SJSA1 (cell line): ENCODE measurements around the gene KCNJ16. TPM values are rescaled to one million over a fixed set of nuclear protein-coding genes. Genes with fewer than 3 reads are reported as not detected.
A peak's percentile ranks its signal among the peaks of the same experiment; 100 is the strongest.
"Not testable (repeated sequence)": the region's sequence is repeated elsewhere in the genome, so short reads cannot be mapped to it uniquely, and the experiment has no call there.

Experiments
- DNase-seq, 2 experiments: peaks; one replicate each; pipeline ENCODE4 v3.0.0-alpha.2; 2015 to 2020; ENCODE audit warnings: low spot score in 2 of 2, low read depth in 1 of 2
- H3K27ac ChIP-seq: fragments of 250-450 bp; sonication (Bioruptor Pico); 2 replicates; pipeline ENCODE4 v1.5.1; 2020; ENCODE audit warnings: mild to moderate bottlenecking, moderate library complexity
- H3K27me3 ChIP-seq: fragments of 250-450 bp; sonication (Bioruptor Pico); replicated peaks from 2 replicates; pipeline ENCODE4 v1.5.1; 2020; ENCODE audit warnings: mild to moderate bottlenecking, moderate library complexity
- H3K36me3 ChIP-seq: fragments of 250-450 bp; sonication (Bioruptor Pico); 2 replicates; pipeline ENCODE4 v1.5.1; 2020; ENCODE audit warnings: mild to moderate bottlenecking
- H3K4me1 ChIP-seq: fragments of 250-450 bp; sonication (Bioruptor Pico); replicated peaks from 2 replicates; pipeline ENCODE4 v1.6.1; 2021; ENCODE audit warnings: mild to moderate bottlenecking
- H3K4me3 ChIP-seq: fragments of 250-450 bp; sonication (Bioruptor Pico); 2 replicates; pipeline ENCODE4 v1.5.1; 2020; ENCODE audit warnings: mild to moderate bottlenecking
- H3K9me3 ChIP-seq: fragments of 250-450 bp; sonication (Bioruptor Pico); replicated peaks from 2 replicates; pipeline ENCODE4 v1.5.1; 2020; ENCODE audit warnings: mild to moderate bottlenecking
- total RNA-seq: library from RNA; depleted of rRNA; stranded (reverse); fragments of >200 nt; shearing (Covaris generic); gene quantifications from 2 replicates; pipeline ENCODE4 v1.2.3, GENCODE V29; 2014; rRNA removed

Gene KCNJ16
- total RNA-seq, result not detected in 2 replicates

- Histone ChIP-seq H3K36me3 (no peaks in the 10 kb centered on the region), H3K4me1 (no peaks in the 10 kb centered on the region), H3K27me3 (no peaks in the 10 kb centered on the region), H3K9me3 (0 out of 2 replicates have a peak, but pooled peaks cover 3% of the 10 kb centered on the region), H3K27ac (no peak within 1 kb of the TSS), H3K4me3 (no peak within 1 kb of the TSS)
- no peak for DNase-seq
Observed at GRCh38 chr17:70074956-70075355, at the start of gene KCNJ16. Gene KCNJ16 (plus strand): TSS chr17:70075225. CDS start chr17:70132088, 56,863 bp downstream.

DNA sequence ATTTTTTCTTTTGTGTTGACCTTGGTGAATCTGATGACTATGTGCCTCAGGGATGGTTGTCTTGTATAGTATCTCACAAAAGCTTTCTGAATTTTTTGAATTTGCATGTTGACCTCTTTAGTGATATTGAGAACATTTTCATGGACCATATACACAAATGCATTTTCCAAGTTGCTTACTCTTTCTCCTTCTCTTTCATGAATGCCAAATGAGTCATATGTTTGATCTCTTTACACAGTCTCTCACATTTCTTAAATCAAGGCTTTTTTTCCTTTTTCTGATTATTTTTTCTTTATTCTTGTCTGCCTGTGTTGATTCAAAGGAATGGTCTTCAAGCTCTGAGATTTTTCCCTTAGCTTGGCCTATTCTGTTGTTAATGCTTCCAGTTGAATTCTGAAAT lies 46.6 kb upstream of the KCNJ16 start:
- peak in 1 of 2 experiments; percentile 15 for DNase-seq
- no peaks in the 10 kb centered on the region for H3K36me3 ChIP-seq
- H3K9me3 ChIP-seq, result no peaks in the 10 kb centered on the region
- no peak overlapping the region for H3K4me3 ChIP-seq
- H3K4me1 ChIP-seq, result peaks cover 3% of the 10 kb centered on the region; the same call in 1 of the 2 replicates
- H3K27ac ChIP-seq, result no peak overlapping the region
- H3K27me3 ChIP-seq, result no peaks in the 10 kb centered on the region

GRCh38 chr17:70028978-70029767 lies 45.9 kb upstream of the KCNJ16 start:
- Histone ChIP-seq H3K27me3 (no peaks in the 10 kb centered on the region), H3K9me3 (no peaks in the 10 kb centered on the region; the same call in 1 of the 2 replicates), H3K36me3 (no peaks in the 10 kb centered on the region), H3K4me1 (peaks cover 3% of the 10 kb centered on the region; the same call in 1 of the 2 replicates), H3K27ac (no peak overlapping the region), H3K4me3 (no peak overlapping the region)
- DNase-seq, result no peak

DNA sequence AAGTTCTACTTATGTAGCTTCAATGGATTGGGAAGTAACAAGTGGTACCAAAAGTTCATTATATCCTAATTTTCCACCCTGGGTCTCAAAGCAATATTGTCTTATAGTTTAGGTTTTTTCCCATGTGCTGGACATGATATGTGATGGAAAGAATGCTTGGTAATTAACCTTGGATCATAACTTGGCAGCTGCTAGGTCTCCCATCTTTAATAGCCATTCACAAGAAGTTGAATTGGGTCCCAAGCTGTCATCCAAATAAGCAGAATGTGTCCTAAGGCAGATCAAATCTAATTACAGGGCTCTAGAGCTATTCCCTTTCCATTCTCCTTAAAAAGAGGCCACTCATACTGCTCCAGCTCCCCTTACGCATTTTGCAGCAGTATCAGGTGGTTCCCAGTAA lies 44.7 kb upstream of the KCNJ16 start:
- no peaks in the 10 kb centered on the region for H3K36me3 ChIP-seq
- no peaks in the 10 kb centered on the region for H3K27me3 ChIP-seq
- peaks cover 3% of the 10 kb centered on the region; the same call in 1 of the 2 replicates for H3K4me1 ChIP-seq
- no peak for DNase-seq
- H3K27ac ChIP-seq, result no peak overlapping the region
- no peaks in the 10 kb centered on the region; the same call in 1 of the 2 replicates for H3K9me3 ChIP-seq
- no peak overlapping the region for H3K4me3 ChIP-seq

DNA sequence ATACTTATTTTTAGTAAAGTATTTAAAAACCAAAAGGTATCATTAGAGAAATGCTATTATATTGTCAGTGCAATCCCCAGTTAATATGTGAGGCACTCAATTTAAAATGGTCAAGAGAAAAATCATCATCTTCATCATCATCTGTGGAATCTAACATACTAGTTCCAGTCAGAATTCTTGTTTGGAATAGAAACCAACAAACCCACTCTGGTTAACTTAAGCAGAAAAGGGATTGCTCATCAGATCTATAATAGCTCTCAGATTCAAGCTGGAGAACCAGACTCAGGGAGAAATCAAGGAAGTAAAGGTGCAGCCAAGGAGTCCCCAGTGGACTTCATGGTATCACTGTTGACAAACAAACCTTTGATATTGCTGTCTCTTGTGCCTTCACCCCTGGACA lies 43.7 kb upstream of the KCNJ16 start:
- DNase-seq, result no peak
- H3K9me3 ChIP-seq, result no peaks in the 10 kb centered on the region; the same call in 1 of the 2 replicates
- H3K4me3 ChIP-seq, result no peak overlapping the region
- H3K36me3 ChIP-seq, result no peaks in the 10 kb centered on the region
- no peak overlapping the region for H3K27ac ChIP-seq
- H3K27me3 ChIP-seq, result no peaks in the 10 kb centered on the region
- H3K4me1 ChIP-seq, result peaks cover 3% of the 10 kb centered on the region; the same call in 1 of the 2 replicates

DNA sequence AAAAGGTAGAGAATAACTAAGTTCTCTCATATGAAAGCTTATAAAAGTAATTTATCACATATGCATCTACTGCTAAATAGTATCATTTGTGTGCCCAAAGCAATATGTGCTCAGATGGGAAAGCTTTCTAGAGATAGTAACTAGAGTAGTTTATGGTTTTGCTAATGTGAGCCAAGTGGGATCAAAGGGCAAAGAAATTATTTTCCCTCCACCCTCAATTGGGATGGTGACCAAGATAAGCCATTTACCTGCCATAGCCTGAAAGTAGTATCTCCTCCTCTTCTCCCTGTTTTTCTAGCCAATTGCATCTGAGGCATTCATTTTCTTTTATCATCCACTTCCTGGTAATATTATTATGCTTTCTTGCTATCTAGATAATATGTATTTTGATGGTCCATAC lies 41.9 kb upstream of the KCNJ16 start:
- H3K27me3 ChIP-seq, result no peaks in the 10 kb centered on the region
- peaks cover 3% of the 10 kb centered on the region; the same call in 1 of the 2 replicates for H3K4me1 ChIP-seq
- no peak for DNase-seq
- H3K36me3 ChIP-seq, result no peaks in the 10 kb centered on the region
- H3K4me3 ChIP-seq, result no peak overlapping the region
- H3K27ac ChIP-seq, result no peak overlapping the region
- H3K9me3 ChIP-seq, result no peaks in the 10 kb centered on the region; the same call in 1 of the 2 replicates

DNA sequence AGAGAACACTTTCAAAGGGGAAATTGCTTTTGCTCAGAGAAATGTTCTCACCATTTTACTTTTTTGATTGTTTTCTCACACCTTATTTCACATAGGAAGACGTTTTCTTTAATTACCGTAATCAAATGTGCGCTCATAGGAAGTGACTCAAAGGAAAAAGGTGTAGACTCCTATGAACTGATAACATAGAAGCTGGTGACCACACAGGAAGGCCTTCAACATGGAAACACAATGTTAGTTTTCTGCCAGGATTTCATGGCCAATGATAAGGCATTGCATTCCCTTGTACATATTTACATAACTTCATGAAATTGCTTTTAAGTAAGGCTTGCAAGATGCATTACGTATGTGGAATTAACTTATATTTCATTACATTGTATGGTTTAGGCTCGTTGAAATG lies 40.9 kb upstream of the KCNJ16 start:
- Histone ChIP-seq H3K27me3 (no peaks in the 10 kb centered on the region), H3K36me3 (no peaks in the 10 kb centered on the region), H3K4me1 (no peaks in the 10 kb centered on the region), H3K27ac (no peak overlapping the region), H3K9me3 (no peaks in the 10 kb centered on the region; the same call in 1 of the 2 replicates), H3K4me3 (no peak overlapping the region)
- no peak for DNase-seq

GRCh38 chr17:70037498-70037897 lies 37.5 kb upstream of the KCNJ16 start:
- Histone ChIP-seq H3K4me3 (no peak overlapping the region), H3K4me1 (no peaks in the 10 kb centered on the region), H3K36me3 (no peaks in the 10 kb centered on the region), H3K9me3 (no peaks in the 10 kb centered on the region; the same call in 1 of the 2 replicates), H3K27me3 (no peaks in the 10 kb centered on the region), H3K27ac (no peak overlapping the region)
- DNase-seq, result no peak

DNA sequence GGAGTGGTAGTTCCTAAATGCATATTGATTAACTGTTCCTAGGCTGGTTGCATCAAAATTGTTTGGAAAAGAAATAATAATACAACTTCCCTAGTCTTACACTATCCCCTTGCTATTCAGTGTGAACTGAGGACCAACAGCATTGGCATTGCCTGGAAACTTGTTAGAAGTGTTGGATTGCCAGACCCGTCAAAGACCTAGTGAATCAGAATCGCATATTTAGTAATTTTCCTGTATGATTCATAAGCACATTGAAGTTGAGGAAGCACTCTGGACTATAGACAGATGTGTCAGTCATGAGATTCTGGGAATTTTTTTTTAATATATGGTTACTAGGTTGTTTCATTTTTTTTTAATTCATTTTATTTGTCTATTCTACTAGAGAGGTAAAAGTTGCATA lies 34.7 kb upstream of the KCNJ16 start:
- no peak overlapping the region for H3K27ac ChIP-seq
- H3K4me3 ChIP-seq, result no peak overlapping the region
- no peaks in the 10 kb centered on the region for H3K36me3 ChIP-seq
- no peak for DNase-seq
- H3K27me3 ChIP-seq, result no peaks in the 10 kb centered on the region
- H3K4me1 ChIP-seq, result no peaks in the 10 kb centered on the region
- no peaks in the 10 kb centered on the region for H3K9me3 ChIP-seq

GRCh38 chr17:70041061-70041460 lies 34.0 kb upstream of the KCNJ16 start:
- Histone ChIP-seq H3K36me3 (no peaks in the 10 kb centered on the region), H3K9me3 (no peaks in the 10 kb centered on the region), H3K27me3 (no peaks in the 10 kb centered on the region), H3K4me3 (no peak overlapping the region), H3K4me1 (no peaks in the 10 kb centered on the region), H3K27ac (no peak overlapping the region)
- no peak for DNase-seq

DNA sequence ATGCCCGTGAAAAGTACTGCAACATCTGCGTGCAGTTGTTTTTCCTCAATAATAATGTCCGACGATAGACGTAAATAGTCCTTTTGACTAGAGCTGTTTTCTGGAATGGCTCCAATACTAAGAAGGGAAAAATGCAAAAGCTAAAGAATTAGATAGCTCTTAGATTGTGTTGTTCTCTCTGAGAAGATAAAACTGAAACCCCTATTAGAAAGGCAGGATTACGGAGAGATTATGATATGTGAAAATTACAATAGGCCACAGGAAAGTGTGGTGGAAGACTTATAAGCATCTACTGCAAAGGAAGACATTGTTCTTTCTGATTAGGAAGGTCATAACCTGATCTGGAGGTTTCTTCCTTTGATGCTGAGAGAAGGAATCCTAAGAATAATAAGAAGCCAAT lies 33.5 kb upstream of the KCNJ16 start:
- H3K27me3 ChIP-seq, result no peaks in the 10 kb centered on the region
- H3K27ac ChIP-seq, result no peak overlapping the region
- no peaks in the 10 kb centered on the region for H3K9me3 ChIP-seq
- H3K4me3 ChIP-seq, result no peak overlapping the region
- H3K4me1 ChIP-seq, result no peaks in the 10 kb centered on the region
- no peaks in the 10 kb centered on the region for H3K36me3 ChIP-seq
- no peak for DNase-seq

DNA sequence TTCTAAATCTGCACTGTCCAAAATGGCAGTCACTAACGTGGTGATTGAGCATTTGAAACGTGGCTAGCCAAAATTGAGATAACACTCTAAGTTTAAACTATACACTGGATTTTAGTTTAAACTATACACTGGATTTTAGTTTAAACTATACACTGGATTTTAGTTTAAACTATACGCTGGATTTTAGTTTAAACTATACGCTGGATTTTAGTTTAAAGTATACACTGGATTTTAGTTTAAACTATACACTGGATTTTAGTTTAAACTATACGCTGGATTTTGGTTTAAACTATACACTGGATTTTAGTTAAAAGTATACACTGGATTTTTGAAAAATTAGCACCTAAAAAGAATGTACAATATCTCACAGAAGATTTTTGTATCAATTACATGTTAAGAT lies 29.2 kb upstream of the KCNJ16 start:
- H3K27me3 ChIP-seq, result not testable (repeated sequence)

DNA sequence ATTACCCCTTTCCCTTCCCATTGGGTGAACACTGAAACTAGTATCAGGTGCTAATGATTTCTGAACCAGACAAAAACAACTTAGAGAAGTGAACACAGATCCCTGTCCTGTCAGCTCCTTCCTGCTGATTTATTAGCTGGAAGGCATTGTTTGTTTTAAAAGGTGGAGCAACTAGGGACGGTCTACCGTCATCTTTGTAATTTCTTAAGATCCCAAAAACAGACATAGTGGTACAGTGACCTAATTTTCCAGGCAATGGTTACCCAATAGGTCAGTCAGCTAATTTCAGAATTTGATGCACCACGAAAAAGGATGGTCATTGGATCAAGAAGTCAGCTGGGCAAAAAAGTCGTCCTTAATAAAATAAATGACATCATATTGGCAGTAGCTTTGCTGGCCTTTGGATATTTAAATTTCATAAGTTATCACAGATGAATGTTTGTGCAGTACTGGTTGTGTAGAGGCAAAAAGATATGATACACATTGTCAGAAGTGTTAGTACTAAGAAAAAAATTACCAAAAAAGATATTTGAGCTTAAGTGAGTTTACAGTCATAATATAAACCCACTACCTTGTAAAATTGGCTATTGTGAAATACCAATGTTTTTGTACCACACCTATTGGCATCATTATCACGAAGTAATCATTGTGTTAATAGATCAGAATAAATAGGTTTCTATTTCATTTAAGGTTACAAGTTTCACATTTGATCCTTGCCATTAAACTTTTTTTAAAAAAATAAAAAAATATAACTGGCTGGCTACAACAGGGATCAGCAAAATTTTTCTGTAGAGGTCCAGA lies 27.2 kb upstream of the KCNJ16 start:
- Histone ChIP-seq H3K36me3 (no peaks in the 10 kb centered on the region), H3K27ac (no peak overlapping the region), H3K27me3 (no peaks in the 10 kb centered on the region), H3K4me3 (no peak overlapping the region), H3K4me1 (no peaks in the 10 kb centered on the region), H3K9me3 (no peaks in the 10 kb centered on the region)
- no peak for DNase-seq

More for the DNA sequence above, 29.2 kb upstream of the KCNJ16 start:
- H3K9me3 ChIP-seq, DNase-seq, H3K4me1 ChIP-seq, H3K4me3 ChIP-seq, H3K27ac ChIP-seq, H3K36me3 ChIP-seq: not testable (repeated sequence)
